NCI-H748 (cell line): ENCODE measurements around the gene XRCC2.
A peak's percentile ranks its signal among the peaks of the same experiment; 100 is the strongest.

Experiments
- DNase-seq: peaks from one replicate; lab custom pipeline; 2025; ENCODE audit not compliant: unreplicated experiment; lab: John Stamatoyannopoulos, UW

The XRCC2 gene

GRCh38 chr7:152618427-152618826, 57.5 kb downstream of the XRCC2 start:
- DNase-seq = no peak

GRCh38 chr7:152617056-152617455, 58.9 kb downstream of the XRCC2 start:
- no peak for DNase-seq

- DNase-seq = peak; percentile 89
Observed at GRCh38 chr7:152615031-152615741, 60.8 kb downstream of the XRCC2 start.

GRCh38 chr7:152608656-152609055, 67.3 kb downstream of the XRCC2 start:
- no peak for DNase-seq

DNA sequence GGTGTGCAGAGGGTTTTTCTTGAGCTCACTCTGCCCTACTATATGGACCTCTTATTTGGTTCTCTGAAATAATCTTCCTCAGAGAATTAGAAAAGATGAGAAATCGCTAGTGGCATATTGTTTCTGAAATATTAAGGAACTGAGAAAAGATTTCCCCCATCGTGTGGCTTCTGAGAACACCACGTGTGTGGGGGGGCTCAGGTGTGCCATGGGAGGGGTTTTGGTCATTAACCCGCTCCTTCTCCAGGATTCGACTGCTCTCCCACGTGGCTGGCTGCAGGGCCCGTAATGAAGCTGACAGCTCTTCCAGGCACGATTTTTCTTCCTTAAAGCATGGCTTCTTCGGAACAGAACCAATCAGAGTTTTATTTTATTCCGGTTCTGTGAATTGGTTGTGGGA, 67.7 kb downstream of the XRCC2 start:
- DNase-seq = no peak

DNA sequence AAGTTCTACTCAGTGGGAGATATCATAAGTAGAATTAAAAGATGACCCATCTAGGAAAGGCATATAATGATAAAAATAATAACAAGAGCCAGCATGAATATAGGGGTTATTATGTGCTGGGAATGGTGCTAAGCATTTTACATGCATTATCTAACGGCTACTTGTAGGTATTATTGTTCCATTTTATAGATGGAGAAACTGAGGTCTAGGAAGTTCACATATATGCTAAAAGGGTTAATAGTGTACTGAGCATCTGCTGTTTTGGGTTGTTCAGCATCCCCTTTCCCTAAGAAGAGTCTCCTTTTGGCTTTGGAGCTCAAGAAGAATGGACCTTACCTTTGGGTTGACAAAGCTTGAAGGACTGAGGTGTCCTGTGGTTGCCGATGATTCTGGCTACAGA, 68.9 kb downstream of the XRCC2 start:
- DNase-seq = no peak

GRCh38 chr7:152602962-152603361, 73.0 kb downstream of the XRCC2 start:
- no peak for DNase-seq

GRCh38 chr7:152601305-152601798, 74.6 kb downstream of the XRCC2 start:
- no peak for DNase-seq

GRCh38 chr7:152600266-152600665, 75.7 kb downstream of the XRCC2 start:
- no peak for DNase-seq

GRCh38 chr7:152597507-152597906, 78.4 kb downstream of the XRCC2 start:
- no peak for DNase-seq

DNA sequence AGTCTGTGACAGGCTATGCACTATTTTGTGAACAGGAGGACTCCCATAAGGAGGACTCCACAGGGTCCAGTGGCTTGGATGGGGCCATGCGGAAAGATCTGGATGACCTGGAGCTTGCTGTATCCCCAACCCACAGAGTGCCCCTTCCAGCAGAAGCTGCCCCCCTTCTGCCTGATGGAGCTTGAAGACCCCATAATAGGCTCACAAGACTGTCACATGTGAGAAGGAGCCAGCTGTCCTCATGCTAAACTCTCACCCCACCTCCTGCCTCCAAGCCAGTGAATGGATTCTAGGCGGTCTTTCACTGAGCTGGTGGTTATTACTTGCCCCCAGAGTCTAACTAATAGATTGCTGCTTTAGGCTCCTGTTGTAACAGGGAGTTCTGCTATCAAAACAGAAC, 79.1 kb downstream of the XRCC2 start:
- no peak for DNase-seq
